Fibroblast of pulmonary artery (primary cell): ENCODE results near the gene APOC3.
A peak's percentile ranks its signal among the peaks of the same experiment; 100 is the strongest.

ENCODE experiments used
- DNase-seq: peaks from one replicate; pipeline ENCODE4 v3.0.0-alpha.2; 2010; ENCODE audit warnings: low read depth
- H3K4me3 ChIP-seq: replicated peaks from 2 replicates; pipeline ENCODE4 v1.5.1; 2011; ENCODE audit warnings: low read depth, mild to moderate bottlenecking, control low read depth, low read length, moderate library complexity
- TF ChIP-seq, protein P1 (sequence below): IDR thresholded peaks from 2 replicates; pipeline ENCODE4 v1.5.1; 2011; ENCODE audit warnings: mild to moderate bottlenecking, control low read depth, low read length, inconsistent platforms; ENCODE audit errors: missing control alignments

Gene APOC3

DNA sequence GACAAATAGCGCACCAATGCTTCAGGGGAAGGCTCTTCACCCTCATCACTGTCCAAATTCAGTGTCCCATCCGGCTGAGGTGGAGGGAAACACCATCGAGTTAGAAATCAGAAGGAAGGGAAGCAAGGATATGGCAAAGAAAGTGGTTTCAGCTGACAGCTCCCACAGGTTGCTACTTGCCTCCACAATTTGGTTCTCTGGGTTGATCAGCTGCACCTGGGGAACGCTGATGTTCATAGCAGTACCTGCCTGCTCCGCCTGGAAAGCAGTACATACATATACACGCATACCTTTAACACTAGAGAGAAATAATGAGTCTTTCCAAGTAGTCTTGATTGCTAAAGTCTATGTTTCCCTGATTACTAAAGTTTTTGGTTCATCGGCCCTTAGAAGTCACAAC lies 45.5 kb downstream of the APOC3 start:
- no peak overlapping the region for H3K4me3 ChIP-seq
- no peak for DNase-seq
- TF ChIP-seq, protein P1, sequence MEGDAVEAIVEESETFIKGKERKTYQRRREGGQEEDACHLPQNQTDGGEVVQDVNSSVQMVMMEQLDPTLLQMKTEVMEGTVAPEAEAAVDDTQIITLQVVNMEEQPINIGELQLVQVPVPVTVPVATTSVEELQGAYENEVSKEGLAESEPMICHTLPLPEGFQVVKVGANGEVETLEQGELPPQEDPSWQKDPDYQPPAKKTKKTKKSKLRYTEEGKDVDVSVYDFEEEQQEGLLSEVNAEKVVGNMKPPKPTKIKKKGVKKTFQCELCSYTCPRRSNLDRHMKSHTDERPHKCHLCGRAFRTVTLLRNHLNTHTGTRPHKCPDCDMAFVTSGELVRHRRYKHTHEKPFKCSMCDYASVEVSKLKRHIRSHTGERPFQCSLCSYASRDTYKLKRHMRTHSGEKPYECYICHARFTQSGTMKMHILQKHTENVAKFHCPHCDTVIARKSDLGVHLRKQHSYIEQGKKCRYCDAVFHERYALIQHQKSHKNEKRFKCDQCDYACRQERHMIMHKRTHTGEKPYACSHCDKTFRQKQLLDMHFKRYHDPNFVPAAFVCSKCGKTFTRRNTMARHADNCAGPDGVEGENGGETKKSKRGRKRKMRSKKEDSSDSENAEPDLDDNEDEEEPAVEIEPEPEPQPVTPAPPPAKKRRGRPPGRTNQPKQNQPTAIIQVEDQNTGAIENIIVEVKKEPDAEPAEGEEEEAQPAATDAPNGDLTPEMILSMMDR = no peak

DNA sequence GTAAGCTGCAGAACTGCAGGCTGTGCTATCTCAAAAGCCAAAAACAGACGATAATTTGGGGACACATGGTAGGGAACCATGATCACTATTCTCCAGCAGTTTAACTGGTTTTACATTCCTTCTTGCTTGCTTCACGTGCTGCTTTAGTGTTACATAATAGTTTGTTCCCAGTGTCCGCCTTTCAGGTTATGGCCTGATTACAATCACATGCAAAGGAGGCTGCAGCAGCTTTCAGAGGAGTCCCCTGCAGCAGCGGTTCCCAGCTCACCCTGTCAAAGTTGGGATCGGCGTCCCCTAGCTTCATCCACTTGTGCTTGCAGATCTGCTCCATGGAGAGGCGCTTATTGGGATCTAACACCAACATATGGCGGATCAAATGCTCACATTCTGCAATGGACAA lies 46.9 kb downstream of the APOC3 start:
- DNase-seq = no peak
- no peak overlapping the region for H3K4me3 ChIP-seq
- TF ChIP-seq, protein P1 = no peak

DNA sequence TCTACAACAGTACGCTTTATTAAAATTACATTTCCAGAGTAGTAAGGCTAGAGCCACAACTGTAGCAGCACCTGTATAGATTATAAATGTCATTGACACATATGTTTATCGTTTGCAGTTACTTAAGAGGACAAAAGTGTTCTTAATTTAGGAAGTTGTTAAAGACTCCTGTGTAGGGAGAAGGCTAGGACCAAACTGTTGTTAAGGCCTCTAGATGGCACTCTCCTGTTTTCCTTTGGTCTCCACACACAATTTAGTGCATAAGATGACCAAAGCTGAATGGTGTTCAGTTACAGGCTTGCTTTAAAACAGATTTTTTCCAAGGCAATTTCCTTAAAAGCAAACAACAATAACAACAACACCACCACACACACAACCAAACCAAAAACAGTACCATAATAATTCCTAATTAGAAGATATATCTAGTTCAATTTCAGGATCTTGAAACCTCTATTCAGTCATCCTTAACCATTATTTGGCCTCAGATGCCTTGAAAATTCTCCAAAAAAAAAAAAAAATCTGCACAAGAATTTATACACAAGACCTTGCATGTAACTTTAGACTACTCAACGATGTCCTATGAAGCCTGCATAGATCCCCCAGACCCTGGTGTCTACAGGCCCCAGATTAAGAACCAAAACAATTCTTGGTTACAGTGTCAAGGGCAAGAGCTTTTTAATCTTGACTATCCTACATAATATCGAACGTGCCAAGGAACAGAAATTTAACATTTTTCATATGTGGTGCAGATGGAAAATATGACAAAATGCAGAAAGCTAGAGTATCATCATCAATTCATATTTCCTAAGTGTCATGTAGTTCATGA lies 50.3 kb downstream of the APOC3 start:
- peak; percentile 88 for DNase-seq
- H3K4me3 ChIP-seq = no peak overlapping the region
- TF ChIP-seq, protein P1 = peak; percentile 86

- TF ChIP-seq, protein P1 = no peak
- H3K4me3 ChIP-seq = no peak overlapping the region
- DNase-seq = no peak
Observed at GRCh38 chr11:116881143-116881542, 51.4 kb downstream of the APOC3 start.

- peak; percentile 13 for DNase-seq
- no peak overlapping the region for H3K4me3 ChIP-seq
- TF ChIP-seq, protein P1 = no peak
Observed at GRCh38 chr11:116882386-116882785, 52.7 kb downstream of the APOC3 start.
